DMS 273 treated with DMSO at 0.1 percent for 48 hours (cell line): Measurements from ENCODE around the gene BTG4.

Experiments
- DNase-seq: peaks from one replicate; lab custom pipeline; 2025; lab: John Stamatoyannopoulos, UW

The BTG4 gene

DNA sequence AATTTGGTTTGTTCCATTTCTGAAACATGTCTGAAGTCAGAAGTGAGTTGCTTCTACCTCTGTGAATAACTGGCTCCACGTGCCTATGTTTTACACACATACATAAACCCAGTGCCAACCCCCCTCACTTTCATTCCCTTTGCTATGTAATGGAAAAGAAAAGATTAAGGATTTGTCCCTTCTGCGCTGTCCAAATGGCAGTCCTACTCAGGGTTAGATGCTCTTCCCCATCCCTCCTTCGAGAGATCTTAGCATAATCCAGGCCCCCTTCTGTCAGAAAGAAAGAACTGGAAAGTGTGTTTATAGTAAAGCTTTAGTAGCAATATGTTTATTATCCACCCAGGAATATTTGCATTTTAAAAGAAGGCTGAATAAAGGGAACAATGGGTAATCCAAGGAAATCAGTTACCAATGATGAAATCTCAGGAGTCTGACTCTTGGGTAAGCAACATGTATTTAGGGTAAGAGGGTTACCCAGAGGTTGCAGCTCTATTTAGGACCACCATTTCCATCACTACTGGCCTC, 25.2 kb upstream of the BTG4 start:
- no peak for DNase-seq

DNA sequence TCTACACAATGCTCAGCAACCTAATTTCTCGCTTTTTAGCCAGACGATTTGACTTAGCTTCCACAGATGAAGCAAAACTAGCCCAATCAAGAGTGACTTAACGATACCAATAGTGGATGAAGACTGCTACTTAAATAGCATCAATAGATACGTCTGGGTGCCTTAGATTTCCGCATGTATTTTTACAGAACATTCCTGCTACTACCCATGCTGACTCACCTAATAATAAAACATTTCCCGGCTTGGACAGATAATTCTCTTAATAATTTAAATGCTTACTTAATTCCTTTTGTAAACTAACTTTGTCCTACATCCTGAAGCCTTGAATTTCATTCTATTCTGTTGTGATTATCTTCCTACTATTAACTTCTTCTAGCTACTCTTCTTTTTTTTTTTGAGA, 23.1 kb upstream of the BTG4 start:
- no peak for DNase-seq

DNA sequence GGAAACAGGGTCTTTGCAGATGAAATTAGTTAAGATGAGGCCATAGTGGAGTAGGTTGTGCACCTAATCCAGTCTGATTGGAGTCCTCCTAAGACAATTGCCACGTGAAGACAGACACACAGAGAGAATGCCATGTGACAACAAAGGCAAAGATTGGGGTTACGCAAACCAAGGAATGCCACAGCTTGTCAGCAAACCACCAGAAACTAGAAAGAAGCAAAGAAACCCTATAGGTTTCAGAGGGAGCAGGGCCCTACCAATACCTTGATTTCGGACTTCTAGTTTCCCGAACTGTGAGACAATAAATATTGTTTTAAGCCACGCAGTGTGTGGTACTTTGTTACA, 20.2 kb upstream of the BTG4 start:
- DNase-seq: no peak

DNA sequence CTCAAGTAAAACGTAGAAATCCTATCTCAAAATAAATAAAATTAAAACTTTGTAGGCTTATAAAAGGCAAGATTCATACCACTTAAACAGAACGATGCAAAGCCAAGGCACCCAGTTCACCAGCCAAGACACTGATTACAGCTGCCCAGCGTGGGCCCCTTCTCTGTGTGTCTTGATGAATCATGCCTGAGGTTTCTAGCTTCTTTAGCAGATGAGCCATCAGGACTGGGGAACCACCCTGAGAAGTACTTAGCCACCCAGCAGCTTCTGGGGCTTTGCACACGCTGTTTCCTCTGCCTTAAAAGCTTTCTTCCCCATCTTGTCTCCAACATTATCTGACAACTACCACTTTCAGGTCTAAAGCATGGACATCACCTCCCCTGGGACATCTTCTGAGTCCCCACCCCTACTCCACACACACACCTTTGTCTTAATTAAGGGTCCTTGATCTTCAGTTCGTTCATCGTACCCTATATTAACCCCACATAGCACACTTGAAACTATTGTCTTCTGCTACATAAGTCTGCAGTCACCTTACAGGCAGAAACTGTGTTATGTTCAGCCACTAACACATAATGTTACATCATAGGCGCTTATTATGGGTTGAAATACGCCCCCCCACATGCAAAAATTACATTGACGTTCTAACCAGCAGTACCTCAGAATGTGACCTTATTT, 19.6 kb upstream of the BTG4 start:
- no peak for DNase-seq

DNA sequence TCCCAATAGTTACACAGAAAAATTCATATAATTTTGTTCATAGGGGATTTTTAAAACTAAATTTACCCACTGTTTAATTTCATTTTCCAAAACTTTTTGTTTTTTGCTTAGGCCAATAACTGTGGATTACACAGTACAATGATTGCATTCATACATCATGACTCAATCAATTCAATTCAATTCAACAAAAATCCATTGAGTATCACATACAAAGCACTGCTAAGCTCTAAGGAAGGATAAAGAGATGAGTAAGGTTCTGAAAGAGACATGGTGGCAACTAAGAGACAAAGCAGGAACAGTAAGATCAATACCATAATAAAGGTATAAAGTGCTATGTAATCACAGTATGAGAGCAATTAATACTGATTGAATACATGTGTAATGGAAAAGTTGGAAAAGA, 18.9 kb upstream of the BTG4 start:
- DNase-seq: no peak

DNA sequence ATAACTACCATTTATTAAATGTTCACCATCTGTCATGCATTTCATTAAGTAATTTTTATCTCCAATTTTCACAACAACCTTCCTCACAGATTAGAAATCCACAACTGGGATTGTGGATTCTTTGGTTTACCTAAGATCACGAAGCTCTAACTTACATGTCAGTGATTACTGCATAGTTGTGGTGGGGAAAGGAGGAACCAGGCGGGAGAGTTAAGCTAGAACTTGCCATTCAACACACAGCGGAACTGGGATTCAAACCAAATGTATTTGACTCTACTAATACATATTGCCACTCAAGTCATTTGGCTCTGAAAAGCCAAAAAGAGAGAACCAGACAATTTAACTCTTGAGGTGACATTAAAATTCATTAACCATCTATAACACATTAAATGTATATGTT, 17.9 kb upstream of the BTG4 start:
- no peak for DNase-seq

DNA sequence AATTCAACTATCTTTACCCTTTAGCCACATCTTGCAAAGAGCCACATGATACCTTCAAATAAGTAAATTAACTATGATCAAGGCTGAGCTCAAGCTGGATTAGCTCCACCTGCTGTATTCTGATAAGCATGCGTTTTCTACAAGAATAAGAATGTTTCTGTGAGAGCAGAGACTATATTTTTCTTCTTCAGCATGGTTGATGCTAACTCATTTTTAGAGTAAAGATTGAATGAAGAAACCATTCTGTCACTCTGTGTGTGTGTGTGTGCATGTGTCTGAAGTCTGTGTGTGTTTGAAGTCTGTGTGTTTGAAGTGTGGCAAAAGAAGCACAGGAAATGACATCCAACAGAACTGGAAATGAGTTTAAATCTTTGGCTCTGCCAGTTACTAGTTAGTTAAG, 16.4 kb upstream of the BTG4 start:
- DNase-seq: no peak

DNA sequence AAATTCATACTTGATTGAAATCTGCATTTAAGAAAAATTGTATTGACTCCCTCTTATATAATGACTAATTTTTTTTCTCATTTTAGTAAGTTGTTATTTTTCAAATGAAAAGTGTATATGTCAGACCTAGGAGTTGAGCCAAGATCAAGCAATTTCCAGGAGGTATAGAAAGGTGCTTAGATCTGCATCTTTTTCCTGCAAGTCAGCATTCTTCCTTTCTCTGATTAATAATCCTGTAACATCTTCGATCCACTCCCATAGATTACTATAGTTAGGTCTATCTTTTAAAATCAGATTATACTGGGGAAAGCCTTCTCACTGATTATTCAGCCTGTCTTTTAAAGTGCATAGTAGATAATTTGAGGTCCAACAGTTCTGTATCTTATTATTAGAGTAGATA, 15.1 kb upstream of the BTG4 start:
- no peak for DNase-seq

DNA sequence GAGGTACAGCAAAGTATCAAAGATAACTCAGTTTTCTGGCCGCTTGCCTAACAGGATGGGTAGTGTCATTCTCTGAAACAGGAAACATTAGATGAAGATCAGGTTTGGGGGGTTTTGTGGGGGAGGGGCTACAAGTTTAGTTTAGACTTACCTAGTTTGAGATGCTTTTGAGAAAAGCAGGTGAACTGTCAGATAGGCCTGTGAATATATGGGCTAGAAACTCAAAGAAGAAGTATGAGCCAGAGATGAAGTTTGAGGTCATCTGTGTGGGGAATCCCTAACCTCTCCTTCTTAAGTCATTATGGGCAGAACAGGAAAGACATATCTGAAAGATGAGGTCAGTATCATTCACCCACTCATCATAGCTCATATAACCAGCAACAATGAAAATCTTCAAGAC, 14.3 kb upstream of the BTG4 start:
- DNase-seq: no peak

DNA sequence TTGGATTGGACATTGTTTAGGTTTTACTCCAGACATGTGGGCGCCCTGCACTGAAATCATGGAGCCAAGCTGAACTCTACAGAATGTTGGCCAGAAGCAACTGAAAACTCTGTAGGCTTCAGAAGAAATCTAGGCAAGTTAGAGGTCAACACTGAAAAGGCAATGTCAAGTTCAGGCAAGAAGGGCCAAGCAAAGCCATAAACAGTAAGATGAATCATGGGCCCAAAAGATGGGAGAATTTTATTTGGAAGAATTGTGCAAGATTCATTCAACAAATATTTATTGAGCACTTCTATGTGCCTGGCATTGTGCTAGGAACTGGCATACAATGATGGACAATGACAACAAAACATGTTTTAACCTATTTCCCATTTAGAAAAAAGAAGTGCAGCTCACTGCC, 13.3 kb upstream of the BTG4 start:
- no peak for DNase-seq

DNA sequence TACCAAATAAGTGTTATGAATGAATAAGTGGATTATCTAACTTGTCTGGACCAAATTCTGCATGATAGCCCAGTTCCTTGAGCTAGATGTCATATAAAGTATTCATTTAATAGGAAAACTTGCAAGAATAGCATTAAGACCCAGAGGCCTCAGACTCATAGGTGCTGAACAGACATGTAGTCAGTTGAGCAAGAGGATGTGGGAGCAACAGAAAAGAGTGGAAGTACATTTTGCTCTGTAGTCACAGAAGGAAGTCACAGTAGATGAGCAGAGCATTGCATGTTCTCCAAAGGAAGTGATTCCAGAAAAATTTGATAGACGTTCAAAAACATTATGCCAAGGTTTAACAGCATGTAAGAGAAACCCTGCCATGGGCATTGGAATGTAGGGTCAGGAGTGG, 11.9 kb upstream of the BTG4 start:
- DNase-seq: no peak

DNA sequence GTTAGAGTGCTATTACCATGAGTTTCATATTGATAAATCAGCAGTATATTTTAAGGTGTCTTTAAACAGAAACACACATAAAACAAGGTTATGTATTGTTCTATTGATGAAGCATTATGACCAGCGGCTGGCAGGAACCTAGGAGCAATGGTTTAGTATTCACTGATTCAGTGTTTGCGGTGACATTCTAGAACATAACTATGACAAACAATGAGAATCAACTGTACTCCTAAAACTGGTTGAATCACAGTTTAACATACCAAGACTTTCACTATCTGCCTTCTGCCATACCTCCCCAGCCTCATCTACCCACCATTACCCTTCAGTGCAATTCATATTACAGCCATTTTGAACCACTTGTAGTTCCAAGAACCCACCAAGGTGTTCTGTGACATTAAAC, 11.2 kb upstream of the BTG4 start:
- DNase-seq: no peak

DNA sequence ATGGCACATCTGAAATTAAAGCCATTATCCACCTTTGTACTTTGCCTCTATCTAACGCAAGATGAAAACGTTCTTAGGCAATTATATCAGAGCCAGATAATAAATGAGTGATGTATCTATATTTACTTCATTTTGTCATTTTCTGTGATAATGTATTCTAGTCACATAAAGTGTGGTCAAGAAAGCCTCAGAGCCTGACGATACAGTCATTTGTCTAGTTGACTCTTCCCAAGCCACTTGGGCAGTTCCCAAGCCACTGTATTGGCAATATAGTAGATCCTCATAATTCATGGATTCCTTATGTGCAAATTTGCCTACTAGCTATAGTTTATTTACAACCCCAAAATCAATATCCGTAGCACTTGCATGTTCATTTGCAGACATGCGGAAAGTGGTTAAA, 10.2 kb upstream of the BTG4 start:
- DNase-seq: no peak

DNA sequence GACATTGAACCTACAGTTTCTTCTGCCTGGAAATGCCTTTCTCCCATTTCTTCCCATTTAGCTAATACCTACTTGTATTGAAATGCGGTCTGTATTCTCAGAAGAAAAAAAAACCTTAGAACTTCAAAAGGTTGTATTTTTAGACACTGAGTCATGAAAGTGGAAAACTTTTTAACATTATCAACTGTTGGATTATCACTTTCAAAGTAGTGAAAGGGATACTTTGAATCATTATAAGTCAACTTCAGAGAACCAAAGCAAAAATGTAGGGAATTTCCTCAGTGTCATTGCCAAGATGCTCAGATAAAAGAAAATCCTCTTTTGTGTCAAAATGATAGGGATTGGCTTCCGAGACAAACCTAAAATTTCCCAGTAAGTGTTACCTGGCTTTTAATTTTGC, 8.9 kb upstream of the BTG4 start:
- DNase-seq: no peak

DNA sequence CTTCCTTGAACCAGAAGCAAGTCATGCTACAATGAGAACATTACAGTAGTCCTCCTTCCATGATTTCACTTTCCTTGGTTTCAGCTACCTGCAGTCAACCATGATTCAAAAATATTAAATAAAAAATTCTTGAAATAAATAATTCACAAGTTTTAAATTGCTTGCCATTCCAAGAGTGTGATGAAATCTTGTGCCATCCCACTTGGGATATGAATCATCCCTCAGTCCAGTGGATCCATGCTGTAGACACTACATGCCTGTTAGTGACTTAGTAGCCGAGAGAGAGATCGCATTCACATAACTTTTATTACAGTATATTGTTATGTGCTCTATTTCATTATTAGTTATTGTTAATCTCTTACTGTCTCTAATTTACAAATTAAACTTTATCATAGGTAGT, 8.4 kb upstream of the BTG4 start:
- no peak for DNase-seq

DNA sequence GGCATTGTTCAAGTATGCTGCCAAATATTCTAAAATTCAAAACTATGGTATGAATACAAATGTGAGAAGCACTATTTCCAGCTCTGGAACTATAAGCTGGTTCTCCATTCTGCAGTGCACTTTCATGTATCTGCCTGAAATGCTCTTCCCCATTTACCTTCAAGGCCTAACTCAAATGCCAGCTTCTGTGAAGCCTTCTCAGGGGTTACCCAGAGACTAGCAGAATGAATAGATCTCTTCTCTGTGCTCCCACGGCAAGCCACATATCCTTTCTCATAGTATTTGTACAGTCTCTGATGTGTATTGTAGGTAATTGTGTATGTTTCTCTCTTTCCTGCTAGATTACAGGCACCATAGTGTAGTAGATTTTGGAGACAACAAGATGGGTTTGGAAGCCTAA, 6.5 kb upstream of the BTG4 start:
- no peak for DNase-seq

DNA sequence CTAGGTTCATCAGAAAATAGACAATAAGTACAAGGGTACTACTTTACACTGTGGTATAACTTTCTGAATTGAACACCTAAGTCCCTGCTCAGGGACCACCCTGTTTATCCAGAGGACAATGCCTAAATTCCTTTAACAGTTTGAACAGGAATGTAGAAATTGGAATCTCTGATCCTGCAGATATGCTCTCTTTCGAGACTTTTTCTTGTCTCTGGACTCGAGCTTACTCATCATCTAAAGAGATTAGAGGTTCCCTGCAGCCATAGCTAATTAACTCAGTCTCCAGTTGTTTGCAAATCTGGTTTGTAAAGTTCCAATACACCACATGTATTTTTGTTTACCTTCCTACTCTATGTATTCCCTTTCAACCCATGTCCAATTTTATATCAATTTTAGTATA, 3.4 kb upstream of the BTG4 start:
- no peak for DNase-seq

DNA sequence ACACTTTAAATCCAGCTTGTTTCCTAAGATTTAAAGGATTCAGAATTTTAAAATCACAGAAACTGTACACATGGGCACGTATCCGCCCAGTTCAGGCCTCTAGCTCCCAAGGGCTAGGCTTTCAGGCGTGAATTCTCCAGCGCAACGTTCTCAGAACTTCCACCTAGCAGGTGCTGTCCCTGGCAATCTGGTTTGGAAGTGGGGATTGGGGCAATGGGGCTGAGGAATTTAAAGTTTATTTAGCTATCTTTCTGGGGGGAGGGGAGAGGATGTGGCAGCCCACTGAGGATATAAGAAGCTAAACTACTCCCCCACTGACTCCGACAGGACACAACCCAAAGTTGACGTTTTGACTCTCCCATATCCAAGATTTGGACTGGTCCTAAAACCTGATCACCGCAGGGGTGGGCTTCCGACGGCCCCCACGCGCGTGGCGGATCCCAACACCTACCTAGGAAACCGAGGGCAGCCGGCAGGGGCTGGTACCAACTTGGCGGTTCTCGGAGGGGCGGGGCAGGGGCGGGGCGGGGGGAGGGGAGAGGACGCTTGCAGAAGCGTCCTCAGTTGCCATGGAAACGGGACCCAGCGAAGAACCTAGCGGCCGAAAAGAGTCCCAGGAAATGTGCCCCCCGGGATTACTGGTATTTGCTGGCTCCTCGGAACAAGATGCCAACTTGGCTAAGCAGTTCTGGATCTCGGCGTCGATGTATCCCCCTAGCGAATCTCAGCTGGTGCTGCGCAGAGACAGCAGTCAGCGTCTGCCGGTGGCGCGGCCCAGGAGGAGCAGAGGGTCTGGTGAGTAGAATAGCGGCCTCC, 2.2 kb upstream of the BTG4 start, which contains the start of gene HOATZ:
TSS of gene HOATZ (plus strand) at position 563 of the 816 bp plus-strand sequence. CDS start at position 570, 7 bp downstream.
- no peak for DNase-seq

DNA sequence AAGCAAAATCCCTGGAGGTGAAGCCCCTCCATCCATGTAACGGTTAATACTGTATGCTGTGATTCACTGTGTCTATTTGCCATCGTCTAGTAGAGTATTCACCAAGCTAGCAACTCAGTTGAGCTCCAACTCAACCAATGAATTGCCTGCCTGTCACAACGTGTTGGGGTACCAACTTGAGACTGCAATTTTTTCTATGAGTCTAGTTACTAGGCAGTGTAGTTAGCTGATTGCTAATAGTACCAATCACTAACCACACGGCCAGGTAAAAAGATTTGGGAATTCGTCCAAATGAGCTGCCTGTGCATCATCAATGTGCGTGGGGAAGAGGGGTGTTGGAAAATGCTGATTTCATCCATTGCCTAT, 1.0 kb upstream of the BTG4 start:
- peak; percentile 26 for DNase-seq

DNA sequence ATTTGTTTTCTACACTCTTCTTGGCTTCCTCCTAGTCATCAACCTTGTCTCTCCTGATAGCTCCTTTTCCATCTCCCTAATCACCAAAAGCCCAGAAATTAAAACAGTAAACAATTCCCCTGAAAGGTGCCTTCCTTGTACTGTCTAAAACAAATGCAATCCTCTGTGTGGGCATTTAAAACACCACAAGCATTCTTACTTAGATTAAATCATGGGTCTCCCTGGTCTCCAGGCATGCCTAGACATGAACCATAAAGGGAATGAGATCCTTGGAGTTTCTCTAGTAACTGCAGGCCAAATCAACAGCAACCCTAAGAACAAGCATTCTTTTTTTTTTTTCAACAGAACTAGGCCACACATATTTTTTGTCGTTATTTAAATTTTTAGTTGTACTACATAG, 1.9 kb downstream of the BTG4 start:
- no peak for DNase-seq

DNA sequence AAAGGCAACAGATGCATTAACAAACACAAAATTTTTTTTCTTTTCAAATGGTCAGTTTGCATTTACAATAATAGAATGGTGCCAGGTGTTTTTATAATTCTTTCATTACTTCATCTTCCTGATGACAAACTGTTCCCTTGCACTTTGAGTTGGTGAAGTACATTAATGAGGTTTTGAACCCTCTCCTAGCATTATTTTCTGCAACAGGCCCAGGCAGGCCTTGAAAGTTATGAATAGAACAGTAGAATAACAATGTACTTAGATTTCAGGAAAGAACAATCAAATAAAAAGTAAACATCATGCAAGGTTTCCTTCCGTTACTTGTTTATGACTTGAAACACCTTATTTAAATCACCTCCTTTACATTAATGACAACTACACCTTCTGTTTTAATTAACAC, 9.6 kb downstream of the BTG4 start:
- DNase-seq: no peak

DNA sequence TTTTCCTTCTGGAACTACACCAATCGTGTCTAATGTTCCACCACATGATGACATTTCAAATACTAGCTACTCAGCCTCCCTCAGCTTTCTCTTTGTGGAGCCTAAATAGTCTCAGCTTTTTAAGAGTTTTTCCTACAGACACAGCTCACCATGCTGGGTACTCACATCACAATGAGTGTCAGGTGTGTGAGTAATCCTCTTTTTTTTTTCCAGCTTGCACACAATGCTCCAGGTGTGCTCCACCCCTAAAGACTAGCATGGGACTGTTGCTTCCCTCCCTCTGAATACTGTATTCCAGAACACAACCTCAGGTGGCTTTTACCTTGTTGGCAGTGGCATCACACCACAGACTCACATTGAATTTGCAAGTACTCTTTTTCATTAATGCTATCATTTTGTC, 11.7 kb downstream of the BTG4 start:
- DNase-seq: no peak

DNA sequence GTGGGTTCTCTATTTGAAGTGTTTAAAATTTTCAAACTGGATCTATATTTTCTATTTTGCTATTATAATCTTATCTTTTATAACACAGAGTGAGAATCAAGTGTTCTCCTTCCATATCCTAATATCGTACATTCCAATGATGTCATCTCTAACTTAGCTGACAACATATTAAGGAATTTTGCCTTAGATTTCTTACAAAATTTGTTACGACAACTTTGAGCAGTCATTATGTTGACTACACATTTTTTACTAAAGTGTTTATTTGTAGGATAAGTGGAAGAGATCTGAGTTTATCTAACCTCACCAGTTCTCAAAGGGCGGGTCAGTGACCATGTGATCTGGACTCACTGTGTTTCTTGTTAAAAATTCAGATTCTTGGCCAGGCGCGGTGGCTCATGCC, 12.7 kb downstream of the BTG4 start:
- no peak for DNase-seq

DNA sequence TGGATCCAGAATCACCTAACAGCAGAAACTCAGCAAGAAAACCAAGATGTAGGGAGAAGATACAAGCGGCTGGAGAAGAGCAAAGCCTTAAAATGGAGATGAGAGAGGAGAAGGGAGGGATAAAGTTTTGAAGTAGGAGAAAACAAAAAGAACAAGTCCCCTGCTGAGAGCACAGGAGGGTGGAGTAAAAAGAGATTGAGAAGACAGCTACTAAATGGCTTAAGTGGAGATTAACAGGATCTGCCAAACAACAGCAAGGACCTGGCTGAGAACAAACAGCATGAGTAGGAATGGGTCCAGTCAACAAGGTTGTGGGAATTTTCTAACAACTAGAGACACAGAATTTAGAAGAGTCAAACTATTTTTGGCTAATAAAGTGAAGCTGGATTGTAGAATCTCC, 18.1 kb downstream of the BTG4 start:
- DNase-seq: no peak
